ENCODE results near the gene APOO.

Gene APOO

GRCh38 chrX:23820235-23820782 lies 87.4 kb downstream of the APOO start:
- DNase-seq (ENCODE audit: low read depth in 1 of 2, low spot score in 1 of 2) = no peak

- no peak for DNase-seq (ENCODE audit: low read depth in 1 of 2, low spot score in 1 of 2)
These were observed 88.1 kb downstream of the APOO start for GRCh38 chrX:23819385-23820234.

GRCh38 chrX:23817979-23818336 lies 89.8 kb downstream of the APOO start:
- no peak for DNase-seq (ENCODE audit: low read depth in 1 of 2, low spot score in 1 of 2)

- DNase-seq (ENCODE audit: low read depth in 1 of 2, low spot score in 1 of 2) = no peak
These were observed 91.6 kb downstream of the APOO start for GRCh38 chrX:23816179-23816578.

GRCh38 chrX:23815376-23815775 lies 92.4 kb downstream of the APOO start:
- no peak for DNase-seq (ENCODE audit: low read depth in 1 of 2, low spot score in 1 of 2)

GRCh38 chrX:23813808-23814207 lies 93.9 kb downstream of the APOO start:
- no peak for DNase-seq (ENCODE audit: low read depth in 1 of 2, low spot score in 1 of 2)

GRCh38 chrX:23811656-23812055 lies 96.1 kb downstream of the APOO start:
- DNase-seq (ENCODE audit: low read depth in 1 of 2, low spot score in 1 of 2) = no peak

- no peak for DNase-seq (ENCODE audit: low read depth in 1 of 2, low spot score in 1 of 2)
These were observed 96.6 kb downstream of the APOO start for GRCh38 chrX:23811108-23811651.

GRCh38 chrX:23810279-23810678 lies 97.5 kb downstream of the APOO start:
- DNase-seq (ENCODE audit: low read depth in 1 of 2, low spot score in 1 of 2) = no peak

- no peak for DNase-seq (ENCODE audit: low read depth in 1 of 2, low spot score in 1 of 2)
These were observed 102.3 kb downstream of the APOO start for GRCh38 chrX:23805389-23805788.

- no peak for DNase-seq (ENCODE audit: low read depth in 1 of 2, low spot score in 1 of 2)
These were observed 103.2 kb downstream of the APOO start for GRCh38 chrX:23804578-23804977.

GRCh38 chrX:23803931-23804381 lies 103.8 kb downstream of the APOO start:
- no peak for DNase-seq (ENCODE audit: low read depth in 1 of 2, low spot score in 1 of 2)

- no peak for DNase-seq (ENCODE audit: low read depth in 1 of 2, low spot score in 1 of 2)
These were observed 105.3 kb downstream of the APOO start for GRCh38 chrX:23802431-23802830.

- no peak for DNase-seq (ENCODE audit: low read depth in 1 of 2, low spot score in 1 of 2)
These were observed 108.2 kb downstream of the APOO start for GRCh38 chrX:23799469-23800065.

GRCh38 chrX:23797371-23798128 lies 110.2 kb downstream of the APOO start:
- DNase-seq (ENCODE audit: low read depth in 1 of 2, low spot score in 1 of 2) = no peak

- no peak for DNase-seq (ENCODE audit: low read depth in 1 of 2, low spot score in 1 of 2)
These were observed 112.5 kb downstream of the APOO start for GRCh38 chrX:23795221-23795620.

- DNase-seq (ENCODE audit: low read depth in 1 of 2, low spot score in 1 of 2) = no peak
These were observed 114.7 kb downstream of the APOO start for GRCh38 chrX:23792861-23793553.

GRCh38 chrX:23790155-23790497 lies 117.6 kb downstream of the APOO start:
- no peak for DNase-seq (ENCODE audit: low read depth in 1 of 2, low spot score in 1 of 2)

GRCh38 chrX:23789386-23790154 lies 118.2 kb downstream of the APOO start:
- DNase-seq (ENCODE audit: low read depth in 1 of 2, low spot score in 1 of 2) = no peak

- DNase-seq (ENCODE audit: low read depth in 1 of 2, low spot score in 1 of 2) = no peak
These were observed 118.8 kb downstream of the APOO start for GRCh38 chrX:23788946-23789345.
